Measurements from ENCODE around the gene IQCE.

DNA sequence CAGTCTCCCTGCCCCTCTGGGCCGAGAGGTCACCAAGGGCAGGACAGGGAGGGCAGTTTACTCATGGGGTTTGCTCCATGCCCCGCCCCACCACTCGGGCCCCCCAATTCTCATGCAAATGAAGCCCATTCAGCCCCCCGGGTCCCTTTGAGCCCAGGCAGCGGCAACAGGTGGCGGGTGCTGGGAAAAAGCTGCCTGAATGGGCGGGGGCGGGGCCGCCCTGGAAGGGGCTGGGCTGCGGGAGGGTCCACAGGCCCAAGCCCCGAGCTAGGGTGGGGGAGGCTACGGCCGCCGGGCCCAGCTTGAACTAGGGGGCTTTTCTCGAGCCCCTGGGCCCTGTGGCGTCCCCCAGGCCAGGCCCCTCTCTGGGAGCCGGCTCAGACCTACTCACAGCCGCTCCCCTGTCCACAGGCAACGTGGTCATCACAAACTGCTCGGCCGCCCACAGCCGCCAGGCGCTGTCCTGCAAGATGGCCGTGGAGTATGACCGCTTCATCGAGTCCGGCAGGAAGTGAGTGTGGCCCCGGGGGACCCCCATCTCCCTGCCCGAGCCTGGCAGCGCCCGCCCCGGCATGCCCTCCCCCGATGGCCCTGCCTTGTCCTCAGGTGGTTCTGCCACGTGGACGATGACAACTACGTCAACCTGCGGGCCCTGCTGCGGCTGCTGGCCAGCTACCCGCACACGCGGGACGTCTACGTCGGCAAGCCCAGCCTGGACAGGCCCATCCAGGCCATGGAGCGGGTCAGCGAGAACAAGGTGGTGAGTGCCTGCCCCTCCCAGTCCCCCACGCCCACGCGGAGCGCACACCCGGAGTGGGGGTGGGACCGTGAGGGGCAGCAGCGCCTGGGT, 33.7 kb upstream of the IQCE start:
- TF ChIP-seq, protein P1, sequence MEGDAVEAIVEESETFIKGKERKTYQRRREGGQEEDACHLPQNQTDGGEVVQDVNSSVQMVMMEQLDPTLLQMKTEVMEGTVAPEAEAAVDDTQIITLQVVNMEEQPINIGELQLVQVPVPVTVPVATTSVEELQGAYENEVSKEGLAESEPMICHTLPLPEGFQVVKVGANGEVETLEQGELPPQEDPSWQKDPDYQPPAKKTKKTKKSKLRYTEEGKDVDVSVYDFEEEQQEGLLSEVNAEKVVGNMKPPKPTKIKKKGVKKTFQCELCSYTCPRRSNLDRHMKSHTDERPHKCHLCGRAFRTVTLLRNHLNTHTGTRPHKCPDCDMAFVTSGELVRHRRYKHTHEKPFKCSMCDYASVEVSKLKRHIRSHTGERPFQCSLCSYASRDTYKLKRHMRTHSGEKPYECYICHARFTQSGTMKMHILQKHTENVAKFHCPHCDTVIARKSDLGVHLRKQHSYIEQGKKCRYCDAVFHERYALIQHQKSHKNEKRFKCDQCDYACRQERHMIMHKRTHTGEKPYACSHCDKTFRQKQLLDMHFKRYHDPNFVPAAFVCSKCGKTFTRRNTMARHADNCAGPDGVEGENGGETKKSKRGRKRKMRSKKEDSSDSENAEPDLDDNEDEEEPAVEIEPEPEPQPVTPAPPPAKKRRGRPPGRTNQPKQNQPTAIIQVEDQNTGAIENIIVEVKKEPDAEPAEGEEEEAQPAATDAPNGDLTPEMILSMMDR (IDR thresholded peaks at IDR 0.05; ENCODE audit: low read depth, low read length, poor library complexity, severe bottlenecking): no peak
- TF ChIP-seq EZH2phosphoT487 (IDR thresholded peaks at IDR 0.05; ENCODE audit: borderline replicate concordance, low read length): no peak

Data from DOHH2 (cell line).